A549 (cell line): ENCODE data around the gene BCAS3.

ENCODE experiments used
- CTCF ChIP-seq: fragments of >200 bp; sonication (Bioruptor Twin); formaldehyde crosslinking; IDR thresholded peaks from 3 replicates; pipeline ENCODE4 v1.5.1; 2016
- ELK1 ChIP-seq: fragments of 150-350 bp; IDR thresholded peaks from 2 replicates; pipeline ENCODE4 v1.6.1; 2014; ENCODE audit warnings: low read depth, mild to moderate bottlenecking, low read length
- KDM5A ChIP-seq: fragments of 200-600 bp; sonication (generic); IDR thresholded peaks from 2 replicates; pipeline ENCODE4 v1.6.1; 2016; ENCODE audit warnings: antibody characterized with exemption, mild to moderate bottlenecking
- MAX ChIP-seq: IDR thresholded peaks from 2 replicates; pipeline ENCODE4 v1.6.1; 2012
- POLR2A ChIP-seq: IDR thresholded peaks from 2 replicates; pipeline ENCODE4 v1.6.1; 2012; ENCODE audit warnings: mild to moderate bottlenecking, low read length
- RFX5 ChIP-seq: fragments of 450-650 bp; IDR thresholded peaks from 2 replicates; pipeline ENCODE4 v1.7.1; 2014; ENCODE audit warnings: antibody characterized with exemption, mild to moderate bottlenecking, moderate library complexity
- ZNF302 ChIP-seq: fragments of 250-450 bp; sonication (Bioruptor Pico); IDR thresholded peaks from 2 replicates; pipeline ENCODE4 v1.9.0; 2021; ENCODE audit warnings: inconsistent platforms, mild to moderate bottlenecking, moderate library complexity

GRCh38 chr17:60743282-60743681 is 65.6 kb downstream of the BCAS3 start:
- TF ChIP-seq ZNF302 (CRISPR knock-in tag), result no peak
- no peak for TF ChIP-seq CTCF
- no peak for TF ChIP-seq ELK1
- TF ChIP-seq MAX, result no peak
- no peak for TF ChIP-seq RFX5
- TF ChIP-seq POLR2A, result no peak
- no peak for TF ChIP-seq KDM5A
